ENCODE measurements around the gene TRIM56.
"Not testable (repeated sequence)": the region's sequence is repeated elsewhere in the genome, so short reads cannot be mapped to it uniquely, and the experiment has no call there.

GRCh38 chr7:101064176-101064550 lies 21.1 kb upstream of the TRIM56 start:
- not testable (repeated sequence) for TF ChIP-seq EZH2 (IDR thresholded peaks at IDR 0.05)
- TF ChIP-seq, protein P1, sequence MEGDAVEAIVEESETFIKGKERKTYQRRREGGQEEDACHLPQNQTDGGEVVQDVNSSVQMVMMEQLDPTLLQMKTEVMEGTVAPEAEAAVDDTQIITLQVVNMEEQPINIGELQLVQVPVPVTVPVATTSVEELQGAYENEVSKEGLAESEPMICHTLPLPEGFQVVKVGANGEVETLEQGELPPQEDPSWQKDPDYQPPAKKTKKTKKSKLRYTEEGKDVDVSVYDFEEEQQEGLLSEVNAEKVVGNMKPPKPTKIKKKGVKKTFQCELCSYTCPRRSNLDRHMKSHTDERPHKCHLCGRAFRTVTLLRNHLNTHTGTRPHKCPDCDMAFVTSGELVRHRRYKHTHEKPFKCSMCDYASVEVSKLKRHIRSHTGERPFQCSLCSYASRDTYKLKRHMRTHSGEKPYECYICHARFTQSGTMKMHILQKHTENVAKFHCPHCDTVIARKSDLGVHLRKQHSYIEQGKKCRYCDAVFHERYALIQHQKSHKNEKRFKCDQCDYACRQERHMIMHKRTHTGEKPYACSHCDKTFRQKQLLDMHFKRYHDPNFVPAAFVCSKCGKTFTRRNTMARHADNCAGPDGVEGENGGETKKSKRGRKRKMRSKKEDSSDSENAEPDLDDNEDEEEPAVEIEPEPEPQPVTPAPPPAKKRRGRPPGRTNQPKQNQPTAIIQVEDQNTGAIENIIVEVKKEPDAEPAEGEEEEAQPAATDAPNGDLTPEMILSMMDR (IDR thresholded peaks at IDR 0.05), result not testable (repeated sequence)
